Eye (tissue), 1 donor: ENCODE measurements around the gene ATP6V0E1.
"Not testable (repeated sequence)": the region's sequence is repeated elsewhere in the genome, so short reads cannot be mapped to it uniquely, and the experiment has no call there.

Experiments used
- DNase-seq: peaks from one replicate; pipeline ENCODE4 v3.0.0-alpha.2; 2015

The ATP6V0E1 gene

GRCh38 chr5:173041881-173042762 lies 58.6 kb downstream of the ATP6V0E1 start:
- no peak for DNase-seq

- DNase-seq = no peak
Measured at GRCh38 chr5:173042763-173043107, 59.2 kb downstream of the ATP6V0E1 start.

GRCh38 chr5:173045474-173045873 lies 61.9 kb downstream of the ATP6V0E1 start:
- DNase-seq = no peak

DNA sequence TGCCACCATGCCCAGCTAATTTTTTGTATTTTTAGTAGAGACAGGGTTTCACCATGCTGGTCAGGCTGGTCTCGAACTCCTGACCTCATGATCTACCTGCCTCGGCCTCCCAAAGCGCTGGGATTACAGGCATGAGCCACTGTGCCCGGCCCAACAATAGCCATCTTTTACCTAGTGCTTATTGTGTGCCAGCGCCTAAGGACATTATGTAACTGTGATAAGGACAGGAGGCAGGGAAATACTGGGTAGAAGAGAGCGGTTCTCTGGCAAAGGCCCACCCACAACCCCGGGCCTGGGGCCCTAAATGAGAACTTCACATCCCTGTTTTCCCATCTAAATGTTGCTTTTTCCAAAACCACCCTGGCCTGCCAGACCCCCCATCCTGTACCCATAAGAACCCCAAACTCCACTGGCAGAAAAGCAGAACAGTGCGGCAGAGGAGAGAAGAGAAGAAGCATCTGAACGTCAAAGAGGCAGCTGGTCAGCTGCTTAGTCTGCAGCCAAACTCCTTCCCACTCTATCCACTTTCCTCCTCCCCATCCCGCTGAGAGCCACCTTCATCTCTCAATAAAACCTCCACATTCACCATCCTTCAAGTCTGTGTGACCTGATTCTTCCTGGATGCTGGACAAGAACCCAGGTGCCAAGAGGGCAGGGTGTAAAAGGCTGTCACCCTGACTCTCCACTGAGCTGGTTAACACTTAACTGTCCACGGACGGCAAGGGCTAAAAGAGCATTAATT lies 63.7 kb downstream of the ATP6V0E1 start:
- not testable (repeated sequence) for DNase-seq

DNA sequence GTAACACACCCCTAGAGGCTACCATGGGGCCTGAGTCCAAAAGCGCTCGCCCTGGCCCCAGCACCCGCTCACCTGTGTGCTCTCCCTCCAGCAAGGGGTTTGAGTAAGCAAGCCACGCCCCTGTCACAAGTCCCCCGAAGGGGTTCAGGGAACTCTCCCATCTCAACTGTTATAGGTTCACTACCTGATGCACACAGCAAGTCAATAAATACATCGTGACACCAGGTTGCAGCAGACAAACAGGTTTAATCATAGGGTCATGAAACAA lies 64.2 kb downstream of the ATP6V0E1 start:
- no peak for DNase-seq

GRCh38 chr5:173050791-173051190 lies 67.2 kb downstream of the ATP6V0E1 start:
- no peak for DNase-seq

- DNase-seq = no peak
Measured at GRCh38 chr5:173051746-173052145, 68.2 kb downstream of the ATP6V0E1 start.

DNA sequence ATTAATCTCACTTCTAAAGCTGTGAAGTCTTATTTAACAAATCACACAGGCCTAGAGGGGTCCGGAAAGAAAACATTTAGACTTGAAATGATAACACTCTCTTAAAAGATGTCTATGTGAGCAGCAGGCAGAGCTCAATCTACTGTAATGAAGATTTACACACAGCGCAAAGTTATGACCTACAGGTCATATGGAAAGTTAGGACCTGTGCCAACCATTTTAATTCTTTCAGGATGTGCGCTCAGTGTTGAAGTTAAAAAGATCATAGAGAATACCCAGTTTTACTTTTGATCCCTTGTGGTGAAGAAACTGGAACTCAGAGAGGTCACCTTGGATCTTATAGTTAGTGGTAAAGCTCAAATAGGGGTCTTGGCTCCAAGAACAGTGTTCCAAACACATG lies 69.5 kb downstream of the ATP6V0E1 start:
- DNase-seq = no peak

DNA sequence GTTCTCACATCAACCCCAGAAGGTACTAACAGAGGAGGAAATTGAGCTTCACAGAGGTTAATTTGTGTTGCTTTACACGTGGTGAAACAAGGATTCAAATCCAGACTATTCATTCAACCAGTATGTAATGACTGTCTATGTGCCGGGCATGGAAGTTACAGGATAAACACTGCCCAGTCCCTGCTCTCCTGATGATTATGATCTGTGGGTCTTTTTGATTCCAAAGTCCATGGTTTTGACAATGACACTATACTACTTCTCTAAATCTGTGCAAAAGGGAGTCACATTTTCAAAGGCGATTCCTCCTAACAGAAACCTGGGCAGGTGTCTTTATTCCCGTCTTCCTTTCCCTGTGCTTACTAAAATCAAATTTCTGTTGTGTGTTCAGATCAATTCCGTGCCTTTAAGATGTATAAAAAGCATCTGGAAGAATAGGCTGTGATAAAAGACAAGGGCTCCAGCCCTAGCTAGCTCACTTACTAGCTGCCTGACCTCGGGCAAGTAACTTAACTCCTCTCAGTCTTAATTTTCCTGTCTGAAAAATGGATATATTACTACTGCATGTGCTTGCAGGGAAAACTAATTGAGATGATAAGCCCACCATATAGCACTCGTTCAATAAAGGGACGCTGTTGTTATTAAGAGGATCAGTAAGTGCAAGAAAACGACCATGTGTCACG lies 71.6 kb downstream of the ATP6V0E1 start:
- DNase-seq = no peak

DNA sequence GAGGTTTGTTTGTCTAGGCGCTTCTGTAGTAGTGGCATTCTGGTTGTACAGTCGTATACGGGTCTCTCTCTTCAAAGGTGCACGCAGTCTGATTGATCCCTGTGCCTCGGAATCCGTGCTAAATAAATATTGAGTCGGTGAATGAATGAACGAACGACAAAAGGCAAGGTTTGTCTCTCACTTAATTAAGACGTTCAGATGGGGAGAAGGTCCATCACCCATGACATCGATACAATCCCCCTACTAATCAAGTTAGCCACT lies 72.1 kb downstream of the ATP6V0E1 start:
- no peak for DNase-seq

- peak; percentile 98 for DNase-seq
Measured at GRCh38 chr5:173055983-173056782, 72.6 kb downstream of the ATP6V0E1 start, which contains the start of gene CREBRF. CREBRF (plus strand) TSS chr5:173056352; CDS start chr5:173080776, 24,424 bp downstream.

- DNase-seq = no peak
Measured at GRCh38 chr5:173056783-173057061, 73.2 kb downstream of the ATP6V0E1 start.

DNA sequence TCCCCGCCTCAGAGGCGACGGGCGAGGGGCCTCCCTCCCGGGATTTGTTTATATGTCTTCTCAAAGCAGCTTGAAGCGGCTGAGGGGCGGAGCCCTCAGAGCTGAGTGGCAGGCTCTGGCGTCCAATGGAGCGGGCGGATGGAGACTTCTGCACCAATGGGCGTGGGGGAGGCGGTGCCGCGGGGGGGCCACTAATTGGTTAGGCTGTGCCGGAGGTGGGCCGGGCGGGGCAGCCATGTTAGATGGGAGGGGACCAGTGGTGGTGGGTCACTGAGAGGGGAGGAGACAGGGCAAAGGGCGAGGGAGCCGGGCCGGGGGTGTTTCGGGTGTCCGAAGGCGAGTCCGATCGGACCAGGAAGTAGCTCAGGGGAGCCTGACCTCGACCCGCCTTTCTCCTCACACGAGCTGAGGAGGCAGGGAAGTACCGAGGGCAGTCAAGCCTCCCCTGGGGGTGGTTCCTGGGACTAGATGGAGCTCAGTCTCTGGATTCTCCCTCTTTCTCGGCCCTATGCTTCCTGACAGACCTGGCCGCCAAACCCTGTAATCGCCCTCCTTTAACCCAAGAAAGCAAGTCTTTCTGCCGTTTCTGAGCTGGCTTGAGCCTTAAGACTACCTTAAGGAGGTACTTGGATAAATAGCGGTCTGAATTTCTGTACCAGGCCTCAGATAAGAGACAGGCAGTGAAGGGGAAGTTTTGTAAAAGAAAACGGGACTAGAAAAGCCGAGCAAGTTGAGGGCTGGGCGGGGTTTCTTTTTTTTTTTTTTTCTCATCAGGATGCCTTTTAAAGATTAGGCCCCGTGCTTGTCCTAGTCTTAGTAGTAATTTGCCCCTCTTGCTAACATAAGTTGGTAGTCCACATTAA lies 73.7 kb downstream of the ATP6V0E1 start:
- DNase-seq = peak; percentile 99

DNA sequence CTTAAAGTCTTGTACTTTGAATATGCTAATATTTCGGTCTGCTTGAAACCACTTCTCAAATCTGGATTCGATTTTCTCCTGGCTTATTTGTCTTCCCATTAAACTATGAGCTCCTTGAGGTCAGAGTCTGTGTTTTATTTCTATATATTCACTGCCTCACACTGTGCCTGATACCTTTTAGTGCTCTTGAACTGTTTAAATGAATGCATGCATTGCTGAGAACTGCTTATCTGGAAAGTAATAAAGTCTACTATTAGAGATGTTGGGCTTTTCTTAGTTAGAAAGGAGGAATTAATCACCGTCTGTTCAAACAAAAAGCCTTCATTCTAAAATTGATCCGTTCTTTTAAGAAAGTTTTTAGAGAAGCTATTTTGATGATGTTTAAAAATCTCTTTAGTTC lies 78.6 kb downstream of the ATP6V0E1 start:
- DNase-seq = no peak

GRCh38 chr5:173065155-173065554 lies 81.6 kb downstream of the ATP6V0E1 start:
- DNase-seq = no peak

- no peak for DNase-seq
Measured at GRCh38 chr5:173069671-173070070, 86.1 kb downstream of the ATP6V0E1 start.

DNA sequence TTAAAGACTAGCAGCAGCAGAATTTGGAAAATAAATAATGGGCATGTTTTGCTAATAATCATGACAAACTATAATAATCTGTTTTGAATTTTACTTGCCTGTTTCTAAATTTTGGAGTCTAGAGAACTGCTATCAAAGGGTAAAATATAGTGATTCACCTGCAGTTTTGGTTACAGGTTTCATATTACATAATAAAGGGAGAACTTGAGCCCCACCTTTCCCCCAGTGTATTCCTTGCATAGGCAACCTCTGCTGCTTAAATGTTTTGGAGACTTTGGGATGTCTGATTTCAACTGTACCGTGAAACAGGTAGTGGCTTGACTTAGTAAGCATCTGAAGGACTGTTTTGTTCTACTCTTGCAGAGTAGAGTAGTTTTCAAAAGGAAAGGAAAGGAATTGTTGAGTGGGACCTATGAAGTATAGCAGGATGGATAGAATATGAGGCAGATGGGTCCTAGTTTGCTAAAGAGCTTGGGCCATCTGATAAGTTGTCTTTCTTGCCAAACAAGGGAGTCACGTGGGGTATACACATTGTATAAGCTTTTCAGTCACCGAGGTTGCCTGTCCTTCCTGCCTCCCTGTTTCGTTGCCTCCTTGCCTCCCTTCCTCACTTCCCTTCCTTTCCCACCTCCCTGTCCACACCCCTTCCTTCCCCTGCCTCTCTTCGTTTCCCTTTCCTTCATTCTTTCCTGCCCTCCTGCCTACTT lies 91.7 kb downstream of the ATP6V0E1 start:
- no peak for DNase-seq

- no peak for DNase-seq
Measured at GRCh38 chr5:173075970-173076369, 92.4 kb downstream of the ATP6V0E1 start.

DNA sequence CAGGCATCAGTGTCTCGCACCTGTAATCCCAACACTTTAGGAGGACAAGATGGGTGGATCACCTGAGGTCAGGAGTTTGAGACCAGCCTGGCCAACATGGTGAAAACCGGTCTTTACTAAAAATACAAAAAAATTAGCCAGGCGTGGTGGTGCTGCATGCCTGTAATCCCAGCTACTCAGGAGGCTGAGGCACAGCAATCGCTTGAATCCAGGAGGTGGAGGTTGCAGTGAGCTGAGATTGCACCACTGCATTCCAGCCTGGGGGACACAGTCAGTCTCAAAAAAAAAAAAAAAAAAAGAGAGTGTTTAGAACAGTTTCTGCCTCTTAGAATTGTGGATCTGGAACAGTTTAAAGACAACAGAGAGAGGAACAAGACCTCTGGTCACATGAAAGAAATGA lies 92.9 kb downstream of the ATP6V0E1 start:
- DNase-seq = not testable (repeated sequence)

DNA sequence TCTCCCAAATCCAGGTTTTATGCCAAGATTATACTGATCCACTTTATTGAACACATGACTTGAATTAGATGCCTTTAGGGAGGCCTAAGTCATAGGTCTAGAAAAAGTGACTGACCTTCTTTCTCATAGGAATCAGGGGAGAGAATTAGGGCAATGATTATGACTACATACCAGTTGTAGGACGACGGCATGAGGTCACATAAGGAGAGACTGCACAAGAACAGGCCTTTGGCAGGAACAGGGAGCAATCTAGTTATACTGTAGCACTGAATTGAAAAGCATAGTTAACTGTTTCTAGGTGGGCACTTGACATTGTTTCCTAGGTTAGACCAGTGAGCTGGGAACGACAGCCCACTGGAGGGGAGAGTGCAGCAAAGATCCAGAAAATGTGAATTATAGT lies 95.3 kb downstream of the ATP6V0E1 start:
- DNase-seq = no peak
